Measurements from ENCODE around the gene SEMA6A.

SEMA6A gene

DNA sequence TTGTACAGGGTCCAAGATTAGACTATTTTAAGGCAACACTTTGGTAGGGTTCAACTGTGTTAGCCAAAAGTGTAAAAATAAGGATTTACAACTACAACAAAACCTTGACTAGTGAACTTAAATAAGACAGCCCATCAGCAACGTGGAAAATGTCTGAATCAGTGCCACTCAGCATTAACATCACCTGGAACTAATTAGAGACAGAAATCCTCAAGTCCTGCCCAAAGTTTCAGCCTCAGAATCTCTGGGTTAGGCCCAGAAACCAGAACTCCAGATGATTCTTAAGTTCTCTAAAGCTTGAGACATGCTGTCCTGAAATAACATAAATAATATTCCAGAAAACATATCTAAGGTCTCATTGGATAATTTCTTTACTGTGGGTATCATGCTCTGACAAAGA lies 118.6 kb downstream of the SEMA6A start:
- Histone ChIP-seq H3K4me3 (replicated peaks; ENCODE audit: insufficient read depth, low read length) (no peak overlapping the region), H3K27me3 (ENCODE audit: insufficient read depth, poor library complexity, severe bottlenecking) (no peaks in the 10 kb centered on the region), H3K27ac (replicated peaks) (no peak overlapping the region)
- no peak for TF ChIP-seq GABPA (IDR thresholded peaks at IDR 0.05; ENCODE audit: low read depth)
- TF ChIP-seq, protein P1, sequence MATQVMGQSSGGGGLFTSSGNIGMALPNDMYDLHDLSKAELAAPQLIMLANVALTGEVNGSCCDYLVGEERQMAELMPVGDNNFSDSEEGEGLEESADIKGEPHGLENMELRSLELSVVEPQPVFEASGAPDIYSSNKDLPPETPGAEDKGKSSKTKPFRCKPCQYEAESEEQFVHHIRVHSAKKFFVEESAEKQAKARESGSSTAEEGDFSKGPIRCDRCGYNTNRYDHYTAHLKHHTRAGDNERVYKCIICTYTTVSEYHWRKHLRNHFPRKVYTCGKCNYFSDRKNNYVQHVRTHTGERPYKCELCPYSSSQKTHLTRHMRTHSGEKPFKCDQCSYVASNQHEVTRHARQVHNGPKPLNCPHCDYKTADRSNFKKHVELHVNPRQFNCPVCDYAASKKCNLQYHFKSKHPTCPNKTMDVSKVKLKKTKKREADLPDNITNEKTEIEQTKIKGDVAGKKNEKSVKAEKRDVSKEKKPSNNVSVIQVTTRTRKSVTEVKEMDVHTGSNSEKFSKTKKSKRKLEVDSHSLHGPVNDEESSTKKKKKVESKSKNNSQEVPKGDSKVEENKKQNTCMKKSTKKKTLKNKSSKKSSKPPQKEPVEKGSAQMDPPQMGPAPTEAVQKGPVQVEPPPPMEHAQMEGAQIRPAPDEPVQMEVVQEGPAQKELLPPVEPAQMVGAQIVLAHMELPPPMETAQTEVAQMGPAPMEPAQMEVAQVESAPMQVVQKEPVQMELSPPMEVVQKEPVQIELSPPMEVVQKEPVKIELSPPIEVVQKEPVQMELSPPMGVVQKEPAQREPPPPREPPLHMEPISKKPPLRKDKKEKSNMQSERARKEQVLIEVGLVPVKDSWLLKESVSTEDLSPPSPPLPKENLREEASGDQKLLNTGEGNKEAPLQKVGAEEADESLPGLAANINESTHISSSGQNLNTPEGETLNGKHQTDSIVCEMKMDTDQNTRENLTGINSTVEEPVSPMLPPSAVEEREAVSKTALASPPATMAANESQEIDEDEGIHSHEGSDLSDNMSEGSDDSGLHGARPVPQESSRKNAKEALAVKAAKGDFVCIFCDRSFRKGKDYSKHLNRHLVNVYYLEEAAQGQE (IDR thresholded peaks at IDR 0.05; ENCODE audit: insufficient replicate concordance, low read depth), result no peak
- no peak for TF ChIP-seq SPI1 (IDR thresholded peaks at IDR 0.05; ENCODE audit: borderline replicate concordance, low read depth)
- no peak for TF ChIP-seq POLR2AphosphoS5 (IDR thresholded peaks at IDR 0.05; ENCODE audit: low read depth)
- TF ChIP-seq, protein P2, sequence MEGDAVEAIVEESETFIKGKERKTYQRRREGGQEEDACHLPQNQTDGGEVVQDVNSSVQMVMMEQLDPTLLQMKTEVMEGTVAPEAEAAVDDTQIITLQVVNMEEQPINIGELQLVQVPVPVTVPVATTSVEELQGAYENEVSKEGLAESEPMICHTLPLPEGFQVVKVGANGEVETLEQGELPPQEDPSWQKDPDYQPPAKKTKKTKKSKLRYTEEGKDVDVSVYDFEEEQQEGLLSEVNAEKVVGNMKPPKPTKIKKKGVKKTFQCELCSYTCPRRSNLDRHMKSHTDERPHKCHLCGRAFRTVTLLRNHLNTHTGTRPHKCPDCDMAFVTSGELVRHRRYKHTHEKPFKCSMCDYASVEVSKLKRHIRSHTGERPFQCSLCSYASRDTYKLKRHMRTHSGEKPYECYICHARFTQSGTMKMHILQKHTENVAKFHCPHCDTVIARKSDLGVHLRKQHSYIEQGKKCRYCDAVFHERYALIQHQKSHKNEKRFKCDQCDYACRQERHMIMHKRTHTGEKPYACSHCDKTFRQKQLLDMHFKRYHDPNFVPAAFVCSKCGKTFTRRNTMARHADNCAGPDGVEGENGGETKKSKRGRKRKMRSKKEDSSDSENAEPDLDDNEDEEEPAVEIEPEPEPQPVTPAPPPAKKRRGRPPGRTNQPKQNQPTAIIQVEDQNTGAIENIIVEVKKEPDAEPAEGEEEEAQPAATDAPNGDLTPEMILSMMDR (IDR thresholded peaks at IDR 0.05; ENCODE audit: insufficient read depth, low read length), result no peak
- no peak for DNase-seq (ENCODE audit: low read depth in 1 of 2, low spot score in 1 of 2)

DNA sequence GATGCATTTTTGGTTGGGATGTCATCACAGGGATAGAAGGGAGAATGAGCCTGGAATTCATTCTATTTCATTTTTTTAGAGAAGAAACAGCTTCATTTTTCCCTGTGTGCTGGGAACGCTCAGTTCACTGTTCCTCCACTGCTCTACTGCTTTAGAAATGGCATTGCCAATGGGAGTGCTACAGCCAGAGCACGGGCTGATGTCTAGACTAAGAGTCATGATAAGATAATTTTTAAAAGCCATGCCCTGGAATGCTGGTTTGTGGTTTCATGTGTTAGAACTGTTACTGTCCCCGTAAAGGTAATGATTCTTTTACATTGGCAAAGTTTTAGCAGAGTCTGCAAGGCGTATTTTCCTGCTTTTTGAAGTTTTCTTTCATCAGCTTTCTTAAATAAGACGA lies 119.6 kb downstream of the SEMA6A start:
- Histone ChIP-seq H3K27me3 (ENCODE audit: insufficient read depth, poor library complexity, severe bottlenecking) (no peaks in the 10 kb centered on the region), H3K4me3 (replicated peaks; ENCODE audit: insufficient read depth, low read length) (no peak overlapping the region), H3K27ac (replicated peaks) (peak overlapping the region; percentile 43)
- TF ChIP-seq, protein P2 (IDR thresholded peaks at IDR 0.05; ENCODE audit: insufficient read depth, low read length), result no peak
- TF ChIP-seq SPI1 (IDR thresholded peaks at IDR 0.05; ENCODE audit: borderline replicate concordance, low read depth) (no peak), POLR2AphosphoS5 (IDR thresholded peaks at IDR 0.05; ENCODE audit: low read depth) (no peak), GABPA (IDR thresholded peaks at IDR 0.05; ENCODE audit: low read depth) (no peak)
- TF ChIP-seq, protein P1 (IDR thresholded peaks at IDR 0.05; ENCODE audit: insufficient replicate concordance, low read depth), result no peak
- no peak for DNase-seq (ENCODE audit: low read depth in 1 of 2, low spot score in 1 of 2)

DNA sequence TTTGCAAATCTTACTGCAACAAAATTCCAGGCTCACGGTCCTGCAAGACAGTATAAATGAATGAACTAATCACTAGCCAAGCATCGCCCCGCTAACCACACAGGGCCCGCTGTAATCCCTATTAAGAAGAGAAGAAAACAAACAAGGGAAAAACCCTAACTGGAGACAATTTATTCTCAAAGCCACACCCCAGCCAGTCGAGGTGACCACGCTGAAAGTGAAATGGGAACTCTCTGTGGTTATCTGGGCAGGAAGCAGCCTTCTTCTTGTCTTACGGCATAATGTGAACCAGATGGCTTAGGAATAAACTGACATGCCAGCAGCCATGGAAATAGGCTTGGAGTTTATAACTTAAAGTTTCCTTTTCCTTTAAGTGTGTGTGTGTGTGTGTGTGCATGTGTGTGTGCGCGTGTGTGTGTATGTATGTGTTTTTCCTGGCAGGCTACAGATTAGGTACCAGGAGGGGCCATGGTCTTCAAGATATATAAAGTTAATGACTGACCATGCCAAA lies 120.2 kb downstream of the SEMA6A start:
- Histone ChIP-seq H3K27ac (replicated peaks) (peak overlapping the region; percentile 43), H3K4me3 (replicated peaks; ENCODE audit: insufficient read depth, low read length) (no peak overlapping the region), H3K27me3 (ENCODE audit: insufficient read depth, poor library complexity, severe bottlenecking) (no peaks in the 10 kb centered on the region)
- TF ChIP-seq SPI1 (IDR thresholded peaks at IDR 0.05; ENCODE audit: borderline replicate concordance, low read depth) (peak; percentile 28; the same call in 1 of the 2 replicates), POLR2AphosphoS5 (IDR thresholded peaks at IDR 0.05; ENCODE audit: low read depth) (peak; percentile 68; the same call in 1 of the 2 replicates)
- TF ChIP-seq, protein P2 (IDR thresholded peaks at IDR 0.05; ENCODE audit: insufficient read depth, low read length), result no peak
- peak in 1 of 2 experiments; percentile 51 for DNase-seq (ENCODE audit: low read depth in 1 of 2, low spot score in 1 of 2)

DNA sequence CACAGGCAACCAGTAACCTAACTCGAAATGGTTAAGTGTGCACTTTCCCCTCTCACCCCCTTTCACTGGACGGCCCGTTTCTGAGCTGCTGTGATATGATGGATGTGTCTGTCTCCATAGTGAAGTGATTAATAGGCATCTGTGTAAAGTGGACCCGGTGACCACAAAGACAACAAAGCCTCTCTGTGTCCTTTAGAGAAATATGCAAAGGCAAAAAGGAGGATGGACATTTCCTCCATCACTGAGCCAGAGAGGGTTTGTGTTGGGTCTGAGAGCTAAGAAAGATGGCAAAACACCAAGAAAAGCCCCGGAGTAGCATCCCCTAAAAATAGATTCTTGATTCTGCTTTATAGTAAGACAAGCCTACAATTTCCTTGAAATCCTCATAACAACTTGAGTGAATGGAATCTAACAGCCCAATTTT lies 120.6 kb downstream of the SEMA6A start:
- H3K27ac ChIP-seq (replicated peaks), result no peak overlapping the region
- H3K27me3 ChIP-seq (ENCODE audit: insufficient read depth, poor library complexity, severe bottlenecking), result no peaks in the 10 kb centered on the region
- no peak overlapping the region for H3K4me3 ChIP-seq (replicated peaks; ENCODE audit: insufficient read depth, low read length)
- DNase-seq (ENCODE audit: low read depth in 1 of 2, low spot score in 1 of 2), result no peak
- TF ChIP-seq, protein P2 (IDR thresholded peaks at IDR 0.05; ENCODE audit: insufficient read depth, low read length), result no peak
- TF ChIP-seq GABPA (IDR thresholded peaks at IDR 0.05; ENCODE audit: low read depth), result no peak
- TF ChIP-seq POLR2AphosphoS5 (IDR thresholded peaks at IDR 0.05; ENCODE audit: low read depth), result no peak
- TF ChIP-seq SPI1 (IDR thresholded peaks at IDR 0.05; ENCODE audit: borderline replicate concordance, low read depth), result no peak
